Measurements from ENCODE around the gene CNTRL. TPM values are rescaled to one million over a fixed set of nuclear protein-coding genes. Genes with fewer than 3 reads are reported as not detected.

The CNTRL gene
- total RNA-seq, 1 experiment from 2014 or later, result 27.2 TPM

DNA sequence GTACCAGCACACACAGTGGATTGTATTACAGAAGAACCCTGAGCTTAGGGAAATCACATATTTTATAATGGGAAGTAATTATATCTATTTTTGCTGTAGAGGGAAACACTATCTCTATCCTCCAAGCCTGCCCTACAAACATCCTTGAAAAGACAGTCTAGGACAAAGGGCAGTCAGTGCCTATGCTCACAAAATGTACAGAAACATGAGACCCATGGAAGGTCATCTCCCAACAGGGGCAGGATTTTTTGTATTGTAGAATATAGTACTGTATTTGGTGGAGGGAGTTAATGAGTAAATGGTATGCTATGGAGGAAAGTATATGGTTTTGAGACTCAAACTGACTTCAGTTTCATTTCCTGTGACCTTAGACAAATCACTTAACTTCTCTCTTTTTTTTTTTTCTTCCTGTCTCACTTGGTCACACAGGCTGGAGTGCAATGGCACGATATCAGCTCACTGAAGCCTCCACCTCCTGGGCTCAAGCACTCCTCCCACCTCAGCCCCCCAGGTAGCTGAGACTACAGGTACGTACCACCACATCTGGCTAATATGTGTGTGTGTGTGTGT lies 132.7 kb downstream of the CNTRL start:
- DNase-seq (ENCODE audit: low read depth, low spot score), result no peak
- in situ Hi-C loops (cut with HindIII; ENCODE audit: low pct_unique_long_range_greater_than_20kb, low sequenced_read_pairs), result no loop called here

GRCh38 chr9:121210536-121210935 lies 135.8 kb downstream of the CNTRL start:
- in situ Hi-C loops (cut with HindIII; ENCODE audit: low pct_unique_long_range_greater_than_20kb, low sequenced_read_pairs), result no loop called here
- no peak for DNase-seq (ENCODE audit: low read depth, low spot score)

DNA sequence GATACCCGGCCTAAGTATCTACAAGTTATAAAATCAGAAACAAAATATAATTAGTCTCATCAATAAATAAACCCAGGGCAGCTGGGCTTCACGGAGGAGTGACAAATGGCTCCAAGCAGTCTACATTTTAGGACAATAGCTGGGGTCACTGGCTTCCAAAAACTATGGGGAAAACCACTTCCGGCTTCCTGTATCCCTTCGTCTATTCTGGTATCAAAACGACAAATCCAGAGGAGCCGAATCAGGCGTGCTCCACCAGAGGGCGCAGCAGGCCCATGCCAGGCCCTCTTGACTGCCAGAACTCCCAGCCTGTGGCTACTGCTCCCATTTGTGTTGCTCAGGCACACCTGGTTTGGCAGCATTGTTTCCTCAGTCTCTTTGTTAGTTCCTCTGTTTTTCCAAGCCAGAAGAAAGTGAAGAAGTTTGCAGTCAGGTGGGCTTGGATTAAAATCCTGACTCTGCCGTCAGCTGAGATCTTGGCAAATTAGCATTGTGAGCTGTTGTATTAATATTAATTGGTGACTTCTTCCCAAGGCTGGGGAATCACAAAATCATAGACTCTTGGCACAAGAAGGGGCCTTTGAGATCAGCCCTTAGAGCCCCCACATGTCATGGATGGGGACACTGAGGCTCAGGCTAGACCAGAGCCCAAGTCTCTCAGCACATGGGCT lies 138.5 kb downstream of the CNTRL start:
- in situ Hi-C loops (cut with HindIII; ENCODE audit: low pct_unique_long_range_greater_than_20kb, low sequenced_read_pairs), result no loop called here
- peak; percentile 92 for DNase-seq (ENCODE audit: low read depth, low spot score)

- no peak for DNase-seq (ENCODE audit: low read depth, low spot score)
- in situ Hi-C loops (cut with HindIII; ENCODE audit: low pct_unique_long_range_greater_than_20kb, low sequenced_read_pairs), result no loop called here
These were observed 139.2 kb downstream of the CNTRL start for GRCh38 chr9:121214005-121214404.

GRCh38 chr9:121216271-121216805 lies 141.6 kb downstream of the CNTRL start:
- no peak for DNase-seq (ENCODE audit: low read depth, low spot score)
- in situ Hi-C loops (cut with HindIII; ENCODE audit: low pct_unique_long_range_greater_than_20kb, low sequenced_read_pairs), result no loop called here

- in situ Hi-C loops (cut with HindIII; ENCODE audit: low pct_unique_long_range_greater_than_20kb, low sequenced_read_pairs), result no loop called here
- DNase-seq (ENCODE audit: low read depth, low spot score), result no peak
These were observed 143.0 kb downstream of the CNTRL start for GRCh38 chr9:121217609-121218292.

- in situ Hi-C loops (cut with HindIII; ENCODE audit: low pct_unique_long_range_greater_than_20kb, low sequenced_read_pairs), result no loop called here
- no peak for DNase-seq (ENCODE audit: low read depth, low spot score)
These were observed 143.7 kb downstream of the CNTRL start for GRCh38 chr9:121218357-121219027.

- no peak for DNase-seq (ENCODE audit: low read depth, low spot score)
- in situ Hi-C loops (cut with HindIII; ENCODE audit: low pct_unique_long_range_greater_than_20kb, low sequenced_read_pairs), result no loop called here
These were observed 144.8 kb downstream of the CNTRL start for GRCh38 chr9:121219530-121219929.

DNA sequence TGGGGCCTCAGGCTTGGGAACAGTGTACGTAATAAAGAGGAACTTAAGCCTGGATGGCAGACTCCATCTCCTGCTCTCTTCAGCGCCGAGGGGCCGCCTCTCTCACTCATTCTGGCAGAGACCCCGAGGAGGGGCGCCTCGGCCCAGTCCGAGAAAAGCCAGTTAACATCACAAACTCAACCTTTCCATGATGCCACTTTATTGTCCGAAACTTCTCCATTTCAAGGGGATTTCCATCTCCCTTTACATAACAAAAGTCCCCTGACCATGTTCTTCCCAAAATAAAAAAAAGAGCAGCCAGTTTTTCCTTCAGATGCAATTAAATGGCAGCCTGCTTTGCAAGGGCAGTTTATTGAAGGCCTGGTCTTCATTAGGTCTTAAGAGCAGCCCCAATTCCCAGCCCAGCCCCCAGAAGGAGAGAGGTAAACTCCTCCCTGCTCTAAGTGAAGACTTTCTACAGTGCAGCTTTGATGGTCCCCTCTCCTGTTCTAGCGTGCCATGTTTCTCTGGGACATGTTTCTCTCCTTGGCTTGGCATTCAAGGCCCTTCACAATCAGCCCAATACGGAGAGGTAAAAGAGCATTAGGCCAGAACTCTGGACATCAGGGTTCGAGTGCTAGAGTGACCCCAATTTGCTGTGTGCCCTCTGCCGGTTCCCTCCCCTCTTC lies 146.4 kb downstream of the CNTRL start:
- in situ Hi-C loops (cut with HindIII; ENCODE audit: low pct_unique_long_range_greater_than_20kb, low sequenced_read_pairs), result no loop called here
- DNase-seq (ENCODE audit: low read depth, low spot score), result no peak

- no peak for DNase-seq (ENCODE audit: low read depth, low spot score)
- in situ Hi-C loops (cut with HindIII; ENCODE audit: low pct_unique_long_range_greater_than_20kb, low sequenced_read_pairs), result no loop called here
These were observed 146.9 kb downstream of the CNTRL start for GRCh38 chr9:121221664-121222055.

DNA sequence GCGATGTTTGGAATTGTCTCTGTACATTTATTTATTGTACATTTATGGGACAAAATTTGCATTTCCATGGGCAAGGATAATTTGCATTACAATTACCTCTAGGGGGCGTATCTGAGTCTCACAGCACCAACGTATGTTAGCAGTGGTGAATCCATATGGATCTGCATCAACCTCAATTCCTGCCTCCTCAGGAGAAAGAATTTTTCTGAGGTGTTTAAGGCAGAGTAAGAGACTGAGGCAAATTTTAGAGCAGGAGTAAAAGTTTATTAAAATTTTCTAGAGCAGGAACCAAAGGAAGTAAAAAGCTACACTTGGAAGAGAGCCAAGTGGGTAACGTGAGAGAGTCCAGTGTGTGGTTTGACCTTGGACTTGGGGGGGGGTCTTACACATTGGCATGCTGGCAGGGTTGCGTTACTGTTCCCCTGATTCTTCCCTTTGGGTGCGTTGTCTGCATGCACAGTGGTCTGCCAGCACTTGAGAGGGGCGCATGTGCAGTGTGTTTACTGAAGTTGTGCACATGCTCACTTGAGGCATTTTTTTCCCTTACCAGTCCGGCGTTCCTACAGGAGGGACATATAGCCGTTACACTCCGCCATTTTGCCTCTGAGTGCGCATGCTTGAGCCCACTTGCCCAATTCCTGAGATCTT lies 147.9 kb downstream of the CNTRL start:
- DNase-seq (ENCODE audit: low read depth, low spot score), result peak; percentile 92
- in situ Hi-C loops (cut with HindIII; ENCODE audit: low pct_unique_long_range_greater_than_20kb, low sequenced_read_pairs), result no loop called here

GRCh38 chr9:121225240-121225639 lies 150.5 kb downstream of the CNTRL start:
- in situ Hi-C loops (cut with HindIII; ENCODE audit: low pct_unique_long_range_greater_than_20kb, low sequenced_read_pairs), result no loop called here
- DNase-seq (ENCODE audit: low read depth, low spot score), result no peak

GRCh38 chr9:121226175-121226574 lies 151.4 kb downstream of the CNTRL start:
- DNase-seq (ENCODE audit: low read depth, low spot score), result no peak
- in situ Hi-C loops (cut with HindIII; ENCODE audit: low pct_unique_long_range_greater_than_20kb, low sequenced_read_pairs), result no loop called here

Small RNA genes within 50 kb of the gene (small RNA-seq; reads per million reads assigned to genes)
- 0 to 0.02 reads per million in 2 experiments for gene RN7SL181P

Other genes with a start within 250 kb of the CNTRL start
- gene PSMD5, start 232.0 kb upstream of the CNTRL start, total RNA-seq (2014; rRNA removed; shearing (Covaris generic)), result 23.9 and 27.9 TPM in 2 replicates
- gene PHF19, start 197.8 kb upstream of the CNTRL start, total RNA-seq (2014; rRNA removed; shearing (Covaris generic)), result 19.0 and 23.9 TPM in 2 replicates
- gene TRAF1, start 148.2 kb upstream of the CNTRL start, total RNA-seq (2014; rRNA removed; shearing (Covaris generic)), result 0.32 and 0.51 TPM in 2 replicates
- 1.8 and 1.9 TPM in 2 replicates for gene C5, start 24.7 kb upstream of the CNTRL start, total RNA-seq (2014; rRNA removed; shearing (Covaris generic))
- 29.8 and 33.7 TPM in 2 replicates for gene RAB14, start 126.9 kb downstream of the CNTRL start, total RNA-seq (2014; rRNA removed; shearing (Covaris generic))
- gene GSN, start 193.2 kb downstream of the CNTRL start, total RNA-seq (2014; rRNA removed; shearing (Covaris generic)), result 343 and 358 TPM in 2 replicates

Data from SK-MEL-5 (cell line).